ENCODE data around the gene PHACTR1. TPM values are rescaled to one million over a fixed set of nuclear protein-coding genes. Genes with fewer than 3 reads are reported as not detected.

PHACTR1 gene
- total RNA-seq, 1 donor from 2014 or later, result 0.49 TPM

GRCh38 chr6:13295576-13295975, 579.0 kb downstream of the PHACTR1 start:
- no peak for TF ChIP-seq CTCF (IDR thresholded peaks at IDR 0.05)
- TF ChIP-seq POLR2AphosphoS5 (IDR thresholded peaks at IDR 0.05; ENCODE audit: insufficient read depth in 1 of 2, low read depth in 1 of 2), result no peak
- TF ChIP-seq POLR2A (IDR thresholded peaks at IDR 0.05), result no peak
- Histone ChIP-seq H3K4me1 (no peaks in the 10 kb centered on the region), H3K36me3 (peaks cover 0 to 19% of the 10 kb centered on the region in 2 donors), H3K27ac (no peak overlapping the region), H3K9me3 (no peaks in the 10 kb centered on the region), H3K27me3 (no peaks in the 10 kb centered on the region), H3K4me3 (no peak overlapping the region)
- intact Hi-C loops (cut with DNase I), result no loop called here
- no peak for DNase-seq (ENCODE audit: extremely low spot score in 2 of 2)

- DNase-seq (ENCODE audit: extremely low spot score in 2 of 2), result no peak
- peaks cover 0 to 19% of the 10 kb centered on the region in 2 donors for H3K36me3 ChIP-seq
- H3K27ac ChIP-seq, result no peak overlapping the region
- no peak overlapping the region for H3K4me3 ChIP-seq
- no peak for TF ChIP-seq POLR2AphosphoS5 (IDR thresholded peaks at IDR 0.05; ENCODE audit: insufficient read depth in 1 of 2, low read depth in 1 of 2)
- no peak for TF ChIP-seq POLR2A (IDR thresholded peaks at IDR 0.05)
- no peak for TF ChIP-seq CTCF (IDR thresholded peaks at IDR 0.05)
- intact Hi-C loops (cut with DNase I), result no loop called here
- no peaks in the 10 kb centered on the region for H3K9me3 ChIP-seq
- no peaks in the 10 kb centered on the region for H3K27me3 ChIP-seq
- H3K4me1 ChIP-seq, result no peaks in the 10 kb centered on the region
These were observed 580.0 kb downstream of the PHACTR1 start for GRCh38 chr6:13296536-13296997.

GRCh38 chr6:13297391-13297790, 580.8 kb downstream of the PHACTR1 start:
- DNase-seq (ENCODE audit: extremely low spot score in 2 of 2), result no peak
- intact Hi-C loops (cut with DNase I), result no loop called here
- H3K9me3 ChIP-seq, result no peaks in the 10 kb centered on the region
- no peak overlapping the region for H3K4me3 ChIP-seq
- no peak for TF ChIP-seq POLR2AphosphoS5 (IDR thresholded peaks at IDR 0.05; ENCODE audit: insufficient read depth in 1 of 2, low read depth in 1 of 2)
- no peak for TF ChIP-seq CTCF (IDR thresholded peaks at IDR 0.05)
- no peak for TF ChIP-seq POLR2A (IDR thresholded peaks at IDR 0.05)
- no peak overlapping the region for H3K27ac ChIP-seq
- peaks cover 0 to 19% of the 10 kb centered on the region in 2 donors for H3K36me3 ChIP-seq
- no peaks in the 10 kb centered on the region for H3K27me3 ChIP-seq
- H3K4me1 ChIP-seq, result peaks cover under 1% of the 10 kb centered on the region

GRCh38 chr6:13298446-13298845, 581.9 kb downstream of the PHACTR1 start:
- DNase-seq (ENCODE audit: extremely low spot score in 2 of 2), result no peak
- Histone ChIP-seq H3K27me3 (no peaks in the 10 kb centered on the region), H3K4me3 (no peak overlapping the region), H3K27ac (no peak overlapping the region), H3K9me3 (no peaks in the 10 kb centered on the region), H3K4me1 (peaks cover 11% of the 10 kb centered on the region), H3K36me3 (peaks cover 0 to 19% of the 10 kb centered on the region in 2 donors)
- intact Hi-C loops (cut with DNase I), result no loop called here
- no peak for TF ChIP-seq POLR2AphosphoS5 (IDR thresholded peaks at IDR 0.05; ENCODE audit: insufficient read depth in 1 of 2, low read depth in 1 of 2)
- TF ChIP-seq CTCF (IDR thresholded peaks at IDR 0.05), result no peak
- TF ChIP-seq POLR2A (IDR thresholded peaks at IDR 0.05), result no peak

GRCh38 chr6:13299403-13299821, 582.8 kb downstream of the PHACTR1 start:
- TF ChIP-seq POLR2AphosphoS5 (IDR thresholded peaks at IDR 0.05; ENCODE audit: insufficient read depth in 1 of 2, low read depth in 1 of 2) (no peak), POLR2A (IDR thresholded peaks at IDR 0.05) (no peak), CTCF (IDR thresholded peaks at IDR 0.05) (no peak)
- DNase-seq (ENCODE audit: extremely low spot score in 2 of 2), result no peak
- peaks cover 0 to 15% of the 10 kb centered on the region in 2 donors for H3K36me3 ChIP-seq
- H3K9me3 ChIP-seq, result no peaks in the 10 kb centered on the region
- peaks cover 14% of the 10 kb centered on the region for H3K4me1 ChIP-seq
- H3K27me3 ChIP-seq, result no peaks in the 10 kb centered on the region
- H3K27ac ChIP-seq, result no peak overlapping the region
- no peak overlapping the region for H3K4me3 ChIP-seq
- intact Hi-C loops (cut with DNase I), result no loop called here
